Neuronal stem cell (in vitro differentiated cells): Measurements from ENCODE around the gene TMEM132A.

Source experiments
- DNase-seq: peaks from one replicate; pipeline ENCODE4 v3.0.0-alpha.2; 2013; ENCODE audit warnings: low spot score
- H2AFZ ChIP-seq: one replicate; pipeline ENCODE4 v1.6.1; 2013; ENCODE audit warnings: mild to moderate bottlenecking, low read length, inconsistent platforms
- H2AK5ac ChIP-seq: 2 replicates; pipeline ENCODE4 v1.6.1; 2013; ENCODE audit warnings: low read depth, mild to moderate bottlenecking, inconsistent platforms, low read length, moderate library complexity, mixed read lengths
- H2BK120ac ChIP-seq: 2 replicates; pipeline ENCODE4 v1.6.1; 2013; ENCODE audit warnings: low read depth, mild to moderate bottlenecking, inconsistent platforms, low read length, moderate library complexity, mixed read lengths
- H2BK12ac ChIP-seq: one replicate; pipeline ENCODE4 v1.6.1; 2013; ENCODE audit warnings: low read length, inconsistent platforms
- H2BK15ac ChIP-seq: 2 replicates; pipeline ENCODE4 v1.6.1; 2013; ENCODE audit warnings: mild to moderate bottlenecking, low read length, inconsistent platforms, mixed read lengths
- H2BK5ac ChIP-seq: one replicate; pipeline ENCODE4 v1.6.1; 2013; ENCODE audit warnings: inconsistent platforms, mild to moderate bottlenecking, low read length, moderate library complexity
- H3K14ac ChIP-seq: one replicate; pipeline ENCODE4 v1.6.1; 2013; ENCODE audit warnings: low read length, inconsistent platforms
- H3K18ac ChIP-seq: 2 replicates; pipeline ENCODE4 v1.6.1; 2013; ENCODE audit warnings: low read length, inconsistent platforms
- H3K23ac ChIP-seq: 2 replicates; pipeline ENCODE4 v1.6.1; 2013; ENCODE audit warnings: low read depth, mild to moderate bottlenecking, mixed read lengths, low read length, inconsistent platforms; ENCODE audit not compliant: poor library complexity
- H3K27ac ChIP-seq: replicated peaks from 3 replicates; pipeline ENCODE4 v1.5.1; 2013; ENCODE audit warnings: low read length, inconsistent platforms
- H3K27me3 ChIP-seq, 3 experiments: 2 replicates each; pipeline ENCODE4 v1.6.1; 2013; ENCODE audit warnings: low read length in 3 of 3, mild to moderate bottlenecking in 2 of 3, inconsistent platforms in 1 of 3, low read depth in 1 of 3, mixed read lengths in 1 of 3, moderate library complexity in 1 of 3; ENCODE audit not compliant: control insufficient read depth in 3 of 3, insufficient read depth in 3 of 3
- H3K36me3 ChIP-seq, 2 donors: replicated peaks in 1 of 2; 2 replicates each; pipeline ENCODE4 v1.6.1; 2013; ENCODE audit warnings: low read length in 2 of 2; ENCODE audit not compliant: control insufficient read depth in 2 of 2, insufficient read depth in 2 of 2
- H3K4ac ChIP-seq: 2 replicates; pipeline ENCODE4 v1.6.1; 2013; ENCODE audit warnings: inconsistent platforms, mild to moderate bottlenecking, low read length, moderate library complexity
- H3K4me1 ChIP-seq, 2 donors: 1 replicate in 1 of 2; 2 replicates in 1 of 2; pipeline ENCODE4 v1.6.1; 2013; ENCODE audit warnings: low read length in 2 of 2, low read depth in 1 of 2; ENCODE audit not compliant: control insufficient read depth in 2 of 2, insufficient read depth in 1 of 2
- H3K4me2 ChIP-seq: one replicate; pipeline ENCODE4 v1.6.1; 2013; ENCODE audit warnings: mild to moderate bottlenecking, low read length, inconsistent platforms; ENCODE audit not compliant: insufficient read depth, poor library complexity, severe bottlenecking
- H3K4me3 ChIP-seq, 2 donors: 2 replicates each; pipeline ENCODE4 v1.5.1; 2013; ENCODE audit warnings: low read length in 2 of 2, mild to moderate bottlenecking in 2 of 2, inconsistent platforms in 1 of 2, moderate library complexity in 1 of 2
- H3K79me1 ChIP-seq: one replicate; pipeline ENCODE4 v1.6.1; 2013; ENCODE audit warnings: low read depth, mild to moderate bottlenecking, inconsistent platforms, low read length, moderate library complexity
- H3K9ac ChIP-seq: one replicate; pipeline ENCODE4 v1.6.1; 2013; ENCODE audit warnings: mild to moderate bottlenecking, low read depth, low read length, inconsistent platforms; ENCODE audit not compliant: poor library complexity
- H3K9me3 ChIP-seq, 2 donors: replicated peaks in 1 of 2; 2 replicates each; pipeline versions ENCODE3 to v1.6.1; 2013; ENCODE audit warnings: low read length in 2 of 2, mild to moderate bottlenecking in 2 of 2, inconsistent platforms in 1 of 2, low read depth in 1 of 2, mixed read lengths in 1 of 2, moderate library complexity in 1 of 2; ENCODE audit not compliant: control insufficient read depth in 2 of 2, insufficient read depth in 1 of 2
- H4K8ac ChIP-seq: one replicate; pipeline ENCODE4 v1.6.1; 2013; ENCODE audit warnings: low read depth, mild to moderate bottlenecking, inconsistent platforms, low read length, moderate library complexity
- H4K91ac ChIP-seq: one replicate; pipeline ENCODE4 v1.6.1; 2013; ENCODE audit warnings: low read length, low read depth, mild to moderate bottlenecking, inconsistent platforms; ENCODE audit not compliant: poor library complexity
- WGBS, 2 donors: extraction: QIAGEN DNeasy Blood & Tissue Kit; methylation state at CpG; one replicate each; pipeline ENCODE4 v1.1.7; 2013; ENCODE audit warnings: missing lambda C conversion rate in 2 of 2, mixed read lengths in 1 of 2; ENCODE audit not compliant: insufficient read length in 2 of 2, insufficient replicate concordance in 1 of 2; ENCODE audit errors: extremely low coverage in 2 of 2; 5-methylcytosine and 5-hydroxymethylcytosine counted together

Gene TMEM132A

DNA sequence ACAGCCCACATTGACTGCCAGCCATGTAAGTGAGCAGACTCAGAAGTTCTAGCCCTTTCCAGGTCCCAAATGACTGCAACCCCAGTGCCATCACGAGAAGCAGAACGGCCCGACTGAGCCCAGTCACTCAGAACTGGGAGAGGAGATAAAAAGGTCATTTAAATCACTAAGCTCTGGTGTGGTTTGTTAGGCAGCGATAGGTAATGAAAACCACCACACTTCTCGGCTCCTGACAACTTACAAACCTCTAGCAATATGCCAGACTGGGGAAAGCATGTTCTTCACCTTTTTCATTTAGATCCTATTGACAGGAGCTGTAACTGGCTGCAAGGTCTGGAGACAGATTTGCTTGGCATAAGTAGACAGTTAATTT, 21.0 kb downstream of the TMEM132A start:
- Histone ChIP-seq H2BK15ac (no peak overlapping the region), H2AFZ (no peak overlapping the region), H3K4ac (no peak overlapping the region), H3K36me3 (no peaks in the 10 kb centered on the region), H3K9ac (no peak overlapping the region), H3K4me3 (no peak overlapping the region), H3K23ac (no peak overlapping the region), H2BK120ac (no peak overlapping the region), H3K14ac (no peak overlapping the region), H4K91ac (no peak overlapping the region), H3K4me1 (peaks cover 11 to 13% of the 10 kb centered on the region in 2 donors), H4K8ac (no peak overlapping the region), H2AK5ac (no peak overlapping the region), H3K27ac (no peak overlapping the region), H3K4me2 (no peak overlapping the region), H2BK12ac (no peak overlapping the region), H3K27me3 (peaks cover 0 to 3% (median 0%) of the 10 kb centered on the region in 3 experiments), H3K18ac (no peak overlapping the region), H3K9me3 (no peaks in the 10 kb centered on the region), H3K79me1 (no peaks in the 10 kb centered on the region), H2BK5ac (no peak overlapping the region)
- DNase-seq = no peak
- WGBS, 2 donors = no CpG with 5 or more reads among the region's 5 CpGs

DNA sequence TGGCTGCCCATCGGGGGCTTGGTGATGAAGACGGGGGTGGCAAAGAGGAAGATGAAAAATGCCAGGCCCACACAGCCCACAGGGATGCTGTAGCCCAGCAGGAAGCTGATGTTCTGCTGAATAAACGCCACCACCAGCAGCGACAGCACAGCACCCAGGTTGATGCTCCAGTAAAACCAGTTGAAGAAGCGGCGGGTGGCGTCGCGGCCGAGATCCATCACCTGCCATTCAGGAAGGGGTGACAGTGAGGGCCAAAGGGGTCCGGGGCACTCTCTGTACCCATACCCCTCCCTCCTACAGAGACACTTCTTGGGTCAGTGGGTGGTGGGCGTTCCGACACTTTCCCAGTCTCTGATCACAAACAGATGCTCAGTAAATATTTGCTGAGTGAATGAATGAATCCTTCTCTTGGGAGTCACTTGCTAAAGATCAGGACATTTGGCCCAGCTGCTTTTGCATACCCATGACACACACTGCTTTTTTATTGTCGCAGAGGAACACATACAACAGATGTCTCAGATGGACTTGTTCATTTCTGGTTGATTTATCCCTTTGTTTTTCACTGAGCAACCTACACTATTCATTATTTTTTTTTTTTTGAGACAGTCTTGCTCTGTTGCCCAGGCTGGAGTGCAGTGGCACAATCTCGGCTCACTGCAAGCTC, 22.5 kb downstream of the TMEM132A start:
- no peak for DNase-seq
- Histone ChIP-seq H3K18ac (peak overlapping the region; percentile 72), H3K4me2 (no peak overlapping the region), H3K4ac (no peak overlapping the region), H3K14ac (no peak overlapping the region), H3K4me3 (no peak overlapping the region), H3K4me1 (peaks cover 15 to 16% of the 10 kb centered on the region in 2 donors), H2BK12ac (no peak overlapping the region), H2BK15ac (peak overlapping the region; percentile 60), H2AFZ (no peak overlapping the region), H4K91ac (no peak overlapping the region), H4K8ac (no peak overlapping the region), H3K79me1 (peaks cover 2% of the 10 kb centered on the region), H3K36me3 (no peaks in the 10 kb centered on the region), H3K23ac (no peak overlapping the region), H3K27me3 (peaks cover 0 to 16% (median 3%) of the 10 kb centered on the region in 3 experiments), H3K27ac (no peak overlapping the region), H2BK5ac (no peak overlapping the region), H3K9me3 (no peaks in the 10 kb centered on the region), H2AK5ac (no peak overlapping the region), H3K9ac (no peak overlapping the region), H2BK120ac (no peak overlapping the region)
- no CpG with 5 or more reads among the region's 15 CpGs for WGBS, 2 donors

GRCh38 chr11:60947700-60948099, 23.4 kb downstream of the TMEM132A start:
- H3K4me2 ChIP-seq = no peak overlapping the region
- H3K27me3 ChIP-seq = peaks cover 0 to 17% (median 3%) of the 10 kb centered on the region in 3 experiments
- no peak overlapping the region for H3K23ac ChIP-seq
- no peak overlapping the region for H3K4ac ChIP-seq
- no peak overlapping the region for H2AFZ ChIP-seq
- no peaks in the 10 kb centered on the region for H3K36me3 ChIP-seq
- no peak overlapping the region for H4K91ac ChIP-seq
- H4K8ac ChIP-seq = no peak overlapping the region
- H3K4me3 ChIP-seq = no peak overlapping the region
- H3K9ac ChIP-seq = peak overlapping the region; percentile 25
- H3K18ac ChIP-seq = no peak overlapping the region
- no peak overlapping the region for H2BK15ac ChIP-seq
- H3K27ac ChIP-seq = peak overlapping the region; percentile 67
- no peak overlapping the region for H3K14ac ChIP-seq
- H3K79me1 ChIP-seq = peaks cover 2% of the 10 kb centered on the region
- no peak overlapping the region for H2BK12ac ChIP-seq
- no peak overlapping the region for H2BK5ac ChIP-seq
- H2BK120ac ChIP-seq = no peak overlapping the region
- no CpG with 5 or more reads among the region's 2 CpGs for WGBS, 2 donors
- H2AK5ac ChIP-seq = no peak overlapping the region
- no peak for DNase-seq
- peaks cover 21 to 22% of the 10 kb centered on the region in 2 donors for H3K4me1 ChIP-seq
- H3K9me3 ChIP-seq = no peaks in the 10 kb centered on the region

DNA sequence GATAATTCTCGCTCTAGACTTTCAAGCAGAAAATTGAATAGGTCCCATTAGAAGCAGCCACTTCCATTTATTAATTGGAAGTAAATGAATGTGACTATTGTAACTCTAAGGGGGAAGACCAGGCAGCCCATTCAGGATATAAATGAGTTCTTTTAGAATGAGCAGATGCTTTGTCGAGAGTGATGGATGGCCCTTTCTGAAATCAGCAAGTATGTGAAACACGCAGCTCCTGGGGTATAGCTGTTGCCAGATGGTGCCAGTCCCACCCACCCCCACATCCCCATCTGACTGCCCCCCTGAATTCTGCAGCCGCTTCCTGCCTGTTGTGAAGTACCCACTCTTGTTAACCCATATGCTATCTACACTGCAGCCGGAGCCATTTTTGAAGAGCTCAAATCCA, 24.0 kb downstream of the TMEM132A start:
- WGBS, 2 donors = no CpG with 5 or more reads among the region's 5 CpGs
- Histone ChIP-seq H3K9ac (no peak overlapping the region), H2BK12ac (no peak overlapping the region), H3K18ac (peak overlapping the region; percentile 1), H3K9me3 (no peaks in the 10 kb centered on the region), H3K27me3 (peaks cover 0 to 17% (median 3%) of the 10 kb centered on the region in 3 experiments), H3K4me1 (peaks cover 21 to 22% of the 10 kb centered on the region in 2 donors), H3K36me3 (no peaks in the 10 kb centered on the region), H2BK15ac (no peak overlapping the region), H3K79me1 (peaks cover 2% of the 10 kb centered on the region), H2BK120ac (no peak overlapping the region), H2AK5ac (peak overlapping the region; percentile 1), H3K4me3 (no peak overlapping the region), H4K8ac (no peak overlapping the region), H3K4me2 (no peak overlapping the region), H3K4ac (no peak overlapping the region), H3K23ac (no peak overlapping the region), H2AFZ (no peak overlapping the region), H4K91ac (no peak overlapping the region), H3K14ac (no peak overlapping the region), H3K27ac (peak overlapping the region; percentile 8), H2BK5ac (no peak overlapping the region)
- no peak for DNase-seq
